NOMO-1 treated with DMSO at 0.1 percent for 48 hours (cell line): ENCODE data around the gene PLCL1.
A peak's percentile ranks its signal among the peaks of the same experiment; 100 is the strongest.

Experiments
- DNase-seq: peaks from one replicate; lab custom pipeline; 2025; ENCODE audit not compliant: unreplicated experiment; lab: John Stamatoyannopoulos, UW

Gene PLCL1

GRCh38 chr2:197884252-197884651 is 79.9 kb downstream of the PLCL1 start:
- no peak for DNase-seq

GRCh38 chr2:197885126-197885525 is 80.7 kb downstream of the PLCL1 start:
- DNase-seq: no peak

- no peak for DNase-seq
These were observed 81.2 kb downstream of the PLCL1 start for GRCh38 chr2:197885587-197885986.

GRCh38 chr2:197888321-197888720 is 83.9 kb downstream of the PLCL1 start:
- no peak for DNase-seq

- peak; percentile 94 for DNase-seq
These were observed 84.6 kb downstream of the PLCL1 start for GRCh38 chr2:197889041-197889440.

- no peak for DNase-seq
These were observed 85.8 kb downstream of the PLCL1 start for GRCh38 chr2:197890168-197890567.

GRCh38 chr2:197891897-197892442 is 87.6 kb downstream of the PLCL1 start:
- DNase-seq: no peak

- DNase-seq: no peak
These were observed 89.2 kb downstream of the PLCL1 start for GRCh38 chr2:197893403-197894177.

- peak; percentile 61 for DNase-seq
These were observed 90.4 kb downstream of the PLCL1 start for GRCh38 chr2:197894751-197895274.

GRCh38 chr2:197897960-197898678 is 93.7 kb downstream of the PLCL1 start:
- DNase-seq: no peak

GRCh38 chr2:197904446-197904845 is 100.1 kb downstream of the PLCL1 start:
- DNase-seq: peak; percentile 5

GRCh38 chr2:197908156-197908555 is 103.8 kb downstream of the PLCL1 start:
- no peak for DNase-seq

- DNase-seq: no peak
These were observed 104.8 kb downstream of the PLCL1 start for GRCh38 chr2:197908990-197909776.

- no peak for DNase-seq
These were observed 107.3 kb downstream of the PLCL1 start for GRCh38 chr2:197911667-197912066.

GRCh38 chr2:197913084-197913483 is 108.7 kb downstream of the PLCL1 start:
- no peak for DNase-seq

- DNase-seq: no peak
These were observed 110.4 kb downstream of the PLCL1 start for GRCh38 chr2:197914778-197915177.

GRCh38 chr2:197915548-197916265 is 111.3 kb downstream of the PLCL1 start:
- DNase-seq: peak; percentile 92

GRCh38 chr2:197919487-197919886 is 115.1 kb downstream of the PLCL1 start:
- DNase-seq: peak; percentile 54

GRCh38 chr2:197920088-197920487 is 115.7 kb downstream of the PLCL1 start:
- no peak for DNase-seq

GRCh38 chr2:197920592-197921201 is 116.3 kb downstream of the PLCL1 start:
- no peak for DNase-seq
